DMS53 (cell line): ENCODE measurements around the gene UTRN.
A peak's percentile ranks its signal among the peaks of the same experiment; 100 is the strongest.

Experiments
- DNase-seq: peaks from one replicate; lab custom pipeline; 2025; lab: John Stamatoyannopoulos, UW

Gene UTRN

DNA sequence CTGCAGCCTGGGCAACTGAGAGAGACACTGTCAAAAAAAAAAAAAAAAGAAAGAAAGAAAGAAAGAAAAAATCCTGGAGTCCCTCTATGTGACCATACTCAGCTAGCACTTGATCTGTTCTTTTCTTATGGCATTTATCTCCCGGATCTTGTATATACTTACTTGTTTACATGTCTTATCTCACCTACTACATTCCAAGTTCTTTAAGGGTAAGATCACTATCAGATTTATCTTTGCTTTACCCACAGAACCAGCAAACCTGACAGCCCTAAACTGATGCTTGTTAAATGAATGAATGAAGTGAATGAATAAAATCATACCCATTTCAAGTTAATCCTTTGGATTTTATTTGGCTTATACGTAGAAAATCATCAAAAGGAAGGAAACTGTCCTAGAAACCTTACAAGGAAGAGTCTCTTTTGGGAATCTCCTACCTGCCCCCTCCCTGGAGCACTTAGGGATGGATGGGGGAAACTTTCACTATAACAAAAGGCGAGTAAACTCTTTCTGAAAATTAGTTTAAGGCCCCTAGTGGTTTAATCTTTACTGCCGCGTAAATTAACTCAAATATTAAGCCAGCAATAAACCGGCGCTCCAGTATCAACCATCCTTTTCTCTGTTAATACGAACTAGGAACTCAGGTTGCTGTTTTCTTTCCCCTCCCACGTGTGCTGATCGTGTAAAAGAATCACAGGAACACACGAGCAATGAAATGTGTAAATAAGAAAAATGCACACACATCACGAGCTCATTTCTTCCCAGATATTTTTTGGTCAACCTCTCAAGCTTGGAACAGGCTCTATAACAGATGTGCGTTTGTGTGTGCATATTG lies 1.3 kb upstream of the UTRN start:
- peak; percentile 8 for DNase-seq

DNA sequence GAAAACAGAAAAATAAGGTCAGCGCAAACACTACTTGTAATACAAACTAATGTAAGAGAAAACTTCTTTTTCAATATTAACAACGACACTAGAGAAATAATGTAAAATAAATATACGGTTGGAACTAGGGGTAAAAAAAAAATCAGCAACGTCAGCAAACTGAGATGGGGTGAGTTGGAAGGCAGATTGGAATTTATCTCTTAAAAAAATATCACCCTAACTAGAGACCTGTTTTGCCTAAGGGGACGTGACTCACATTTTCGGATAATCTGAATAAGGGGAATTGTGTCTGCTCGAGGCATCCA lies 705 bp upstream of the UTRN start:
- DNase-seq = no peak

DNA sequence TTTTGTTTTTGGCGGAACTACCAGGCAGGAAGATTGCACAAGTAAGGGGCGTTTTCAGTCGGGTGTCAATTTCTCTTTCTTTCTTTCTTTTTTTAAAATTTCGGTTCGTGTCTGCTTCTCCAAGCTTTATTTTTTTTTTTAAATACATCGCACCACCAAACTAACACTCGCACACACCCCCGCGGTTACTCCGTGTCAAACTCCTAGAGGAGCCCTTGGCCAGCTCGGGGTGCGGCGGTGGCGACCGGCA lies 338 bp downstream of the UTRN start:
- no peak for DNase-seq

DNA sequence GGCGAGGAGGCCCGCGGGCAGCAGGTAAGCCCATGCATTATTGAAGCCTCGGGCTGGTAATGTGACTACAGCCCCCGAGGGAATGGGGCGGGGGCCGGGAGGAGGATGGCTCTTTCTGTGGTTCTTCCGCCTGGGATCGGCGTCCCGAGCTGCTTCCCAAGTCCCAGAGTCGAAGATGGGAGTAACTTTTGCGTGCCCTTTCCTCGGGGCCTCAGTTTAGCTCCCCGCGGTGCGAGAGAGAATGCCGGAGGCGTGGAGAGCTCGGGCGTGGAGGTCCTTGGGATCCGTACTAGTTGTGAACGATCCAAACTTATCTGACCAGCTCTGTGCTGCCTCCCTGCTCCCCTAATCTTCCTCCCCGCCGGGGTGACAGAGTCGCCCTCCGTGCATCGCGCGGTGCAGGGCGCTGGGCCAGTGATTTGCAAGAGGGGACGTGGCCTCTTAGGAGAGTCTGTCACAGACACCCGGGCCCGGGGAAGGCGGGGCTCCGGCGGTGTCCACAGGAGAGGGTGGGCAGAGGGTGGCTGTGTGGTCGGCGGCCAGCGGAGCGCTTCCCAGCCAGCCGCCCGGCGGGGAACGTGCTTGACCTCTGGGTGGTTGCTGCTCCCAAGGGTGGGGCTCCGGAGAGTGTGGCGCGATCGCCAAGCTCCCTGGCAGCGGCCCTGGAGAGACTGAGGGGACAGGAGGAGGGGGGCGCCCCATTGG lies 815 bp downstream of the UTRN start:
- peak; percentile 67 for DNase-seq

DNA sequence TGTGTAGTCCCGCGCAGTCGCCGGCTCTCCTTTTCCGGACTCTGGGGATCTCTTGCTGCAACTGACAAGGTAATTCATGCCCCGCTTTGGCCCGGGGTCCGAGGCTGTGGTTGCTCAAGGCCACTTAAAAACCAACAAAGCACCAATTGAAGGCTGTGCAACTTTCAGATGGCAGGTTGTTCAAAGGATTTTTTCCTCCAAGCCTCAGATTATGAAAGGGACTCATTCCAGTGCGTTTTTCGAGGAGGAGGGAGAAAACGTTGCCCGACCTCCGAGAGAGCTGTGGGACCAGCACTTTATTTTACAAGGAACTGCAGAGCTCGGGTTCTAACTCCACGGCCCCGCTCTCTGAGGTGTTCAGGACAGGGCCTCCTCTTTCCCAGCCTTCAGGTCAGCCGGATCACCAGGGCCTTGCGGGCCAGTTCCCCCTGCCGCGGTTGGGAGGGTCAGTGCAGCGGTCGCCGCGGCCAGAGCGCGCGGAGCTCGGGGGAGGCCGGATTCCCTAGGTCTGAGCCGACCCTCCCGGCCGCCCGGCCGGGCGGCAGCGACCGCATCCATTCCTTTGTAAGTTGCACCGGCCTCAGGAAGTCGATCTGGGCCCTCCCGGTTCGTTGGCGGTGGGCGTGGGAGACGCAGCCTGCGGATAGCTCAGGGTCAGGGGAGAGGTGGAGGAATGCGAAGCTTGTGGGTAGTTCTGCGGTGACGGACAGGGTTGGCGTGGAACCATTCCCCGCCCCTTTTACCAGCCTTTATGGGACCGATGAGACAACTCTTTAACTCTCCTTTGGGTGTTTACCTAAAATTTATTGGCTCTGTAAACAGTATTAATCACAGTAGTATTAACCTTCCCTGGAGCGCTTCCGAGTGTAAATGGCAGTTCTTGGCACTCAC lies 1.6 kb downstream of the UTRN start:
- DNase-seq = peak; percentile 58

DNA sequence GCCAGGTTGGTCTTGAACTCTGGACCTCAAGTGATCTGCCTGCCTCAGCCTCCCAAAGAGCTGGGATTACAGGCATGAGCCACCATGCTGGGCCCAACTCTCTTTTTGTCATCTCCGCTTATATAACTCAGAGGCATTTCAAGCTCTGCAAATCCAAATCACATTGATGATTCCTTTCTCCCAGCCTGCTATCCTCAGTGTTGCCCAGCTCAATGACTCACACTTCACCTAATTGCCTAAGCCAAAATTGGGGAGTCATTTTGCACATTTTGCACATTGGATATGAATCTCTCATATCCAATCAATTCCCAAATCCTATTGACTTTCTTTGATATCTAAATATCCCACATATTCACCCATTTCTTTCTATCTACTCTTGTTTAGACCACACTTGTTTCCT lies 3.9 kb downstream of the UTRN start:
- no peak for DNase-seq

DNA sequence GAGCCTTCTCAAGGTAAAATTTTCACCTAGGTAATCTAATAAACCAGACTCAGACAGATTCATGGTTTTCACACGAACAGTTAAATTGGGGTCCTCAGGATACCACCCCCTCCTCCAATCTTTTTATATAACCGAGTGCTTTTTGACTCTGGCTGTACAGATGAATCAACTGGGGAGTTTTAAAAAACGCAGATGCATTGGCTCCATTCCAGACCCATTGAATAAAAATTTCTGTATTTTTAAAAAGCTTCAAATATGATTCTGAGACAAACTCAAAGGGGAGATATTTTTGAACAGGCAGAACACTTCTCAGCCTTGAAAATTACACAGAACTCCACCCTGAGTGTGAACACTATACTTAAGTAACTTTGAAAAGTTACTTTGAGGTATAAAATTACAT lies 7.2 kb downstream of the UTRN start:
- no peak for DNase-seq

DNA sequence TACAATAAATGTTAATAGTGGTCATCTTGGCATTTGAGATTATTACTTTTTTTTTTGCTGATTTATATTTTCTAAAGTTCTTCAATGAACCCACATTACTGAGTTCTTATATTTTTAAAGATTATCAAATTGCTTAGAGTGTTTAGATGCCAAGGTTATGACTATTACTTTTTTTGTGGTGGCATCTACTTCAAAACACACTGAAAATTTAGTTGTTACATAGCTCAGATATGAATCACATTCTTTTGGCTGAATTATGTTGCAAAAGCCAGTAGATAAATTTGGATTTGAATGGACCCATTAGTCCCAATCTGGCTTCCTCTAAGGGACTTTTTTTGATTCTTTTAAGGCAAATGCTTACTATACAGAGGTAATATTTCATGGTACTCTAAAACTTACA lies 8.9 kb downstream of the UTRN start:
- DNase-seq = no peak

DNA sequence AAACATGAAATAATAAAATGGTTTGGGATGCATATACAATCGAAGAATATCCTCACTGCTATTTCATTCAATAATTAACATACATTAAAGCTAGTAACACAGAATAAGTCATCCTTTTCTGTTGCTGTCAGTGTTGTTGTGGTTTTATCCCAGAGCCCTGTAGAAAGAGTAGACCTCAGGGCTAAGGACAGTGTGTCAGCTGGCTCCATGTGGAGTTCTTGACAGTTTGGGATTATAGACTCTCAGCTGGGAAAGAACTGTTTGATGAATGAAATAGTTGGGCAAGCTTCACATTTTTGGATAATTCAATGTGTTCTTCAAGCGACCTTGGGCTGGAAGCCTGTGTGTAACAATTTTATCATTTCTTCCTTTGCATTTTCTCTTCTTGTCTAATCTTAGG lies 10.1 kb downstream of the UTRN start:
- DNase-seq = no peak

DNA sequence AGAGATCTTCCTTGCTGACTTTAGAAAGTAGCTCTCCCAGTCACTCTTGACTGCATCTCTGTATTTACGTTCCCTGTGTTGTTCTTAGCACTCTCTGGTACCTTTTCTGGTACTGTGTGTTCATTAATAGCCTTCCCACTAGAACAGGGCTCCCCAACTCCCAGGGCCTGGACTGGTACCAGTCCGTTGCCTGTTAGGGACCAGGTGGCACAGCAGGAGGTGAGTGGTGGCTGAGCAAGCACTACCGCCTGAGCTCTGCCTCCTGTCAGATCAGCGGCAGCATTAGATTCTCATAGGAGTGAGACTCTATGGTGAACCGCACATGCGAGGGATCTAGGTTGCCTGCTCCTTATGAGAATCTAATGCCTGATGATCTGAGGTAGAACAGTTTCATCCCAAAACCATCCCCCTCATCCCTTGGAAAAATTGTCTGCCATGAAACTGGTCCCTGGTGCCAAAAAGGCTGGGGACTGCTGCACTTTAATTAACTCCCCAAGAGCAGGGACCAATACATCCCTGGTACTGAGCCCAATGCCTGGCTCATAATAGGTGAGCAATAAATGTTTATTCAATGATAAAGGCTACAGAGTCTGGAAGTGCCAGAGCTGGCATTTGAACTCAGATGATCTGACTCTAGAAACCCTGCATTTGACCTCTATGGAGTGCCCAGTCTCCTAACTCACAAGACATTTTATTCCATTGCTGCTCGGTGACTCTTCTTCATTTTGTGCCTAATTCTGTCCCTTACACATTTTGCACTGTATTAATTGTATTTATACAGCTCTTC lies 11.0 kb downstream of the UTRN start:
- DNase-seq = no peak

DNA sequence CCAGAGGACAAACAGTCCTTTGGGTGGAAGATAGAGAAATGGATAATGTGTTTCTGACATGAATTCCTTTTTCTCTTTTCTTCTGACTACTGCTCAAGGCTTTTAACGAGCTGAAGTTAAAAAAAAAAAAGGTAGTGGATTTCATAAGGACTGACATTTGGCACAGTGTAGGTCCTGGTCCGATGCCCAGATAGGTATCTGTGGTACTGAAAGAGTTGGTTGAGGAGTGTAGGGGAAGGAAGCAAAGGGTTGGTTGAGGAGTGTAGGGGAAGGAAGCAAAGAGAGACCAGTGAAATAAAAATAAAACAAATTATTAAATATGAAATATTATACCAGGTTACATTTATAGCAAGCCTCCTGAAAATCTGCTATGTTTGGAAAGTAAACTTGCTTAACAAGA lies 11.8 kb downstream of the UTRN start:
- DNase-seq = no peak

DNA sequence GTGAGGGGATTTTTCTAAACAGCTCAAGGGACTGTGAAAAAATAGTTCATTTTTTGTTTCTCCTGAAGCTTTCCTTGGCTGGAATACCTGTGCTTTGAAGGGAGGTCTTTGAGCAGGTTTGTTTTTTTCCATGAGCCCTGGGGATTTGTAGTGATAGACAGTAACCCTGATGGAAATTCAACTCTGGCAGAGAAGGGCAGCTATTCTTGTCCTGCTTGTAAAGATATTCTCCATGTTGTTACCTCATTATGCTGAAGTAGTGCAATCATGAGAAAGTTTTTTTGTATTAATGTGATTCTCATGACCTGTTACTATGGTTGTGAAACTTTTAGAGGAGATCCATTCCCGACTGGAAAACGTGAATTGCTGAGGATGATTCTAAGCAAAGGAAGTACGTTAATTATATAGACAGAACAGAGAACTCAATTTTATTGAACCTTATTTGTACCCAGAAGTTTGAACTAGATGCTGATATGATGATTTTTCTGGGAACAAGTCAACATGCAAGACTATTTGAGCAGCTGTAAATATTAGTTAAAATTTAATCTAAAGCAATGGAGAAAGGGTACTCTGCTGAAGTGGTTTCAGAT lies 12.5 kb downstream of the UTRN start:
- DNase-seq = peak; percentile 28

DNA sequence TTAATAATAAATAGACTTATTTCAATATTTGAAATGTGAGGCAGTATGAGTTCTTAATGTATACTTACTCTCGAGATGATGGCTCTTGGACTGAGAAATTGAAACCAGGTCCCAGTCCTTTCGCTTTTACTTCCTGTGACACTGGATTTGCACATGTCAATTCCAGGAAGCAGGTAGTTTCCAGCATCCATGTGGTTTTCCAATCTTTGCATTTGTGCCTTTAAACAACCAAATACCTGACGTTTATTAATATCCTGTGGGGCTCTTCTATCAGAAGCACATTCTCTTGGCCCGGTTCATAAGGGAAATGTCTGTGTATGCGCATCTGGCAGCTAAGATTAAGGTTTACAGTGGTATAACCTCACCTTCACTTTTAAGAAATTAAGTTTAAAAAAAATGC lies 13.1 kb downstream of the UTRN start:
- DNase-seq = peak; percentile 55

DNA sequence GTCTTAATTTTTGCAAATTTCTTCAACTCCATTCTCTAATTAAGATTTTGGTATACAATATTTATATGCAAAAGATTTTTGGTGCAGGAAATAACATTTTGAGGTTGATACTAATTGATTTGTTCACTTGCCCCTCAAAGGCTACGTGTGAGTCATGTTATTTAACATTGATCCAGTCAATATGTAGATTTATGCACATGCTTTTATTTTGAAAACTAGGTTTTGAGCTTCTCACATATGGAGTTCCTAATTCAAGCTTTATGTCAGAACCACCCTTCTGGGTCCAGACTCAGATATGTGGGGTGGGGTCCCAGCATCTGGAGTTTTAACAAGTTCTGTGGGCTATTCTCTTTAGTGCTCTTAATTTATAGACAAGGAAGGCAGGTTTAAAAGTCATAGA lies 13.8 kb downstream of the UTRN start:
- DNase-seq = no peak

DNA sequence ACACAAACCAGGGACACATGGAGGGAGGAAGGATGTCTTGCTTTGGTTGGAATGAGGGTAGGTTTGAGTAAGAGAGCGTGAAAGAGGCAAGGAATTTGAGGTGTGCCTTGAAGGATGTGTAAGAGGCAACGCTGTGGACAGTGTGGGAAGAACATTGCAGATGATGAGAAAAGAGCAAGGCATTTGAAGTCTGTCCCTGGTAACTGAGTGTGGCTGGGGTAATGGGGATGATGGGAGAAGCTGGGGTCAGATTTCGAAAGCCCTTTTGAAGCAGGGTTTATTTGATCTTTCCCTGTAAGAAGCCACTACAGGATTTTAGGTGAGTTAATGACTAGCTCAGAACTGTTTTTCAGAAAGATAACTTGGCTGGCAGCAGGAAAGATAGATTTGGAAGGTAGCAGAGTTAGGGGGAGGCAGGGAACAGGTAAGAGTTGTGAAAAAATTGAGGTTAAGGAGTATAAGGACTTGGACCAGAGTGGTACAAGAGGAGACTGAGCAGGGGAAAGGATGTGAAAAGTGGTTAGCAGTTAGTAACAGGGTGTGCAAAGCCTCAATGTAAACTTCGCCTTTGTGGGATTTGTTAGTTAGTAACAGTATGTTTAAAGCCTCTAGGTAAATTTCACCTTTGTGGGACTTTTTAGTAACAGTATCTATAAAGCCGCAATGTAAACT lies 17.7 kb downstream of the UTRN start:
- no peak for DNase-seq

DNA sequence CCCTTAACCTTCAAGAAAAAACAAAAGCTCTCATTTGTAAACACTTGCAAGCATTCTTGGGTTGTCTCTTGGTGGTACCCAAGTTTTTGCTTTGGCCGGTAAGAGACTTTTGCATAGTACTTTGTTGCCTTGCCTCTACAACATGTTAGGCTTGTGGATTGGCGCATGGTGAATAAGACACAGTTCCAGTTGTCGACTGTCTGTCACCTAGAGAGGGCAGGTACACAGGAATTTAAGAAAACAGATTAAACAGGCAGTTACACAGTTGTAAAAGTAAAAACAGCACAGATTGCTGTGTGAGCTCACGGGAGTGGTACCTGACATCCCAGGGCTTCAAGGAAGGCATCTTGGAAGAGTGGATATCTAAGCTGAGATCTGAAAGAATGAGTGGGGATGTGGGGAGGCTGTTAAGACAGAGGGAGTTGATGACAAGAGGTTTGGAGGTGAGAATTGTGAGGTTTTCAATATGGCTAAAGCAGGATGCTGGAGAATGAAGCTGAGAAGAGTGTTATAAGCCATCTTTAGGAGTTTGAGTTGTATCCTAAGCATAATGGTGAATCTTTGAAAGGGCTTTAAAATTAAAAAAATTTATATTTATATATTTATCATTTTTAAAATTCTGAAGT lies 19.2 kb downstream of the UTRN start:
- DNase-seq = no peak

DNA sequence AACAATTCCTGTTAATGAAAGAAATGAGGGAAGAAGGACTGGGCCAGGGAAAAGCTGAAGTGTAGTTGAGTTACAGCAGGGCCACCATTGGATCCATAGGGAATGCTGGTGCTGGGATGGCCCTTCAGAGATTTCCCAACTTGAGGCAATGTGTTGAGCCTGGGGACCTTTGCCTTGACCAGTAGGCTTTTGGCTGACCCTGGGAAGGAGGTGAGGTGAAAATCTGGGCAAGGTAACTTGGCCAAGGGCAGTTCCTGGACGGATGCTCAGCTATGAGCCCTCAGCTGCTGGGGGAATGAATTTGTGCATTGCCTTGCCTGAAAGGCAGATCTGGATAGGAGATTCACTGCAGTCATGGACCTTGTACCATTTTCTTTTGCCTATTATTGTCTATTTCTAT lies 20.4 kb downstream of the UTRN start:
- no peak for DNase-seq

DNA sequence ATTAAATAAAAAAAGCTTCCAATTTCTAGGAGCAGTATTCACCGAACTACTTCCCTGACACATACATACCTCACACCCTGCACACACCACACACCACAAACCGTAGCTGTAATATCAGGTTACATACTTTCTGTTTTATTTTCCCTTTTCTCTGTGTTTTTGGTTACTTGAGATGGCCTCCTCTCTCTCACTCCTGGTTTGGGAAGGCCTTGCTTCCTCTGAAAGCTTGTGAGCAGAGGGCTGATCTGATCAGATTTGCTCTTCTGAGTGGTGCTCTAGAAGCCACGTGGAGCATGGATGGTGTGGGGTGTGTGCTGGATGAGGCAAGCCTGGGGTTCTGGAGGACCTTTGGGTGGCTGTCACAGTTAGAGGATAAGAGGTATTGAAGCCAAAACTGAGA lies 20.9 kb downstream of the UTRN start:
- no peak for DNase-seq

DNA sequence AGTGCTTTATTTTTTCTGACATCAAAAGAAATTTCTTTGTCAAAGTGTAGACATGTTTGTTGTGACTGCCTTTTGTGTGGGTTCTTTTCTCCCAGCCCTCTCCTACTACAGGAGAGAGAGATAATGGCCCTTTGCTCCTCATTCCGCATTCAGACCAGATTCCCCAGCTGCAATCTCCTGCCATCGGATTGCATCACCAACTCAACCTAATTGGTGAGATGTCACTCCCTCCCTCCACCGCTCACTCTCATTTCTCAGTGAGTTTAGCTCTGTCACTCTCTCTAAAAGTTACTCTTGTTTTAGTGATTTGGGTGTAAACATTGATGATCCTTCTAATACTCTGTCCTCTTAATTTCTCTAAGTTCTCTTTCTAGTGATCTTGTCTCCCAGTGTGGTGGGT lies 22.7 kb downstream of the UTRN start:
- no peak for DNase-seq

DNA sequence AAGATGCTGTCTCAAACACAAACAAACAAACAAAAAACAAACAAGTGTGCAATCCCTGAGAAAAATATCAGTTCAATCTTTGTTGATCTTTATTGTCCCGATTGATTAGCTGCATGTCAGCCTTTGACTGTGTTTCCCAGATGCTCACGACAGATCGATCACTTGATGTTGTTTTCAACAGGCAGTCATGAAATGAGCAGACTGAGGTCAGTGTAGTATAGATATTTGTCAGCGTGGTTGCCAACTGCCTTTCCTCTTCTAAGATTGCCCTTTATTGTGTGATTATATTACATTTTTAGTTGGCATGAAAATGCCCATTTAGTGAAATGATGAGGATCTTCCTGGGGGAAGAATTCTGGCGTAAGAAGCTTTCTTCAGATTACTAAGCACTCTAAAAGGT lies 25.6 kb downstream of the UTRN start:
- DNase-seq = no peak

DNA sequence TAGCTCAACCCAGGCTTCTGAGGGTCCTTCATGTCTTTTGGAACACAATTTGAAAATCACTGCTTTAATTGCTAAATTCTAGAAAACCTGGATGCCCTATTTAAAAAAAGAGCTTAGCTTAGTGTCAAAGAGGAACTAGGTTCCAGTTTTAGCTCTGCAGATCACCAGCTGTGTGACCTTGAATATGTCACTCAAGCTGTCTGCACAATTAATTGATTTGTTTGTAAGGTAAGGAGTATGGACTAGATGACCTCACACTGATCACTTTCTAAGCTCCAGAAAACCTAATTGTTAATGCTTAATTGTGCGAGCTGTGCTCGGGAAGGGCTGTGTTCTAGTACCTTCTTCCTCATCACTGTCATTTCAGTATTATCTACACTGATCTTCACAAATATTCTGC lies 26.2 kb downstream of the UTRN start:
- no peak for DNase-seq
